GM19455 (cell line): ENCODE data around the gene CCDC183.
"Not testable (repeated sequence)": the region's sequence is repeated elsewhere in the genome, so short reads cannot be mapped to it uniquely, and the experiment has no call there.

Experiments used
- ATAC-seq: cut with Tn5 transposase; IDR thresholded peaks from one replicate; pipeline ENCODE4 v1.9.1; 2021; ENCODE audit not compliant: unreplicated experiment

Gene CCDC183

GRCh38 chr9:136799079-136799853 is 3.1 kb downstream of the CCDC183 start:
- ATAC-seq: no peak

GRCh38 chr9:136799854-136800657 is 3.9 kb downstream of the CCDC183 start:
- no peak for ATAC-seq

- ATAC-seq: no peak
These were observed 6.2 kb downstream of the CCDC183 start for GRCh38 chr9:136802321-136802720.

- not testable (repeated sequence) for ATAC-seq
These were observed 6.9 kb downstream of the CCDC183 start for GRCh38 chr9:136803009-136803550.

GRCh38 chr9:136803551-136804508 is 7.7 kb downstream of the CCDC183 start:
- no peak for ATAC-seq

GRCh38 chr9:136804509-136805206 is 8.5 kb downstream of the CCDC183 start:
- ATAC-seq: no peak

- no peak for ATAC-seq
These were observed 9.1 kb downstream of the CCDC183 start for GRCh38 chr9:136805207-136805740.

GRCh38 chr9:136806067-136806466 is 9.9 kb downstream of the CCDC183 start:
- ATAC-seq: no peak

- no peak for ATAC-seq
These were observed 10.6 kb downstream of the CCDC183 start for GRCh38 chr9:136806631-136807201.

GRCh38 chr9:136807281-136808074 is 11.3 kb downstream of the CCDC183 start, which contains the start of gene RABL6:
RABL6 (plus strand) TSS chr9:136807948; CDS start chr9:136808197, 249 bp downstream.
- peak; percentile 74 for ATAC-seq

- ATAC-seq: peak; percentile 36
These were observed 12.1 kb downstream of the CCDC183 start for GRCh38 chr9:136808075-136808805.

GRCh38 chr9:136808806-136809158 is 12.6 kb downstream of the CCDC183 start:
- no peak for ATAC-seq

- ATAC-seq: no peak
These were observed 18.7 kb downstream of the CCDC183 start for GRCh38 chr9:136814725-136815421.

GRCh38 chr9:136815422-136815782 is 19.3 kb downstream of the CCDC183 start:
- no peak for ATAC-seq

GRCh38 chr9:136820971-136821825 is 25.1 kb downstream of the CCDC183 start:
- no peak for ATAC-seq

GRCh38 chr9:136821826-136822544 is 25.8 kb downstream of the CCDC183 start:
- no peak for ATAC-seq
